VCaP (cell line): ENCODE data around the gene ZNF3.
A peak's percentile ranks its signal among the peaks of the same experiment; 100 is the strongest.
"Not testable (repeated sequence)": the region's sequence is repeated elsewhere in the genome, so short reads cannot be mapped to it uniquely, and the experiment has no call there.

Source experiments
- H3K27ac ChIP-seq: fragments of 450-650 bp; 2 replicates; pipeline ENCODE4 v1.5.1; 2017
- TF ChIP-seq, protein P1 (sequence below): fragments of 450-650 bp; conservative IDR thresholded peaks from 2 replicates; pipeline ENCODE4 v1.5.1; 2017; ENCODE audit warnings: mild to moderate bottlenecking, moderate library complexity

ZNF3 gene

DNA sequence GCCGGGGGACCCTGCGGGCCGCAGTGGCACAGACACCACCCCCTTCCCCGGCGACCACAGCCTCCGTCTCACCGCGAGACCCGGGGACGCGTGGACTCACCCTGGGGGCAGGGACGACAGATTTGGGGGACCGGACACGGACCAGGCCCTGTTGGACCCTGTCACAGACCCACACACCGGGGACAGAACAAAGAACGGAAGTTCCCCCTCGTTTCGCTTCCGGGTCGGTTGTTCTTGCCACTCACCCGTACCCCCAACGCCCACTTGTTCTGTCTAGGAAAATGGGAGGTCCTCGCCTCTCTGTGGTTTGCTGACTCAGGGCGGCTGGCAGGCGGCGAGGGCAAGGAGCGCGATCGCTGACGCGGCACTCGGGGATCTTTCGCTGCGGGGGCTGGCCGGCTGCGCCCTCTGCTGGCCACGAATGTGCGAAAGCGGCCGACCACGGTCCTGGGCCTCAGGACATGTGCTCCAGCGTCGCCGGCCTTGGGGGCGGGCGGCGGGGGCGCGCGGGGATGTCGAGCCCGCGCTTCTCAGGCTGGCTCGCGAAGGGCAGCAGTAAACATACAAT is at the start of gene ZNF3:
Gene ZNF3, minus strand, starts transcription at position 189 of the 568 bp plus-strand sequence. CDS start 4,366 bp downstream, outside the sequence.
- peak within 1 kb of the TSS; percentile 98 for H3K27ac ChIP-seq
- TF ChIP-seq, protein P1, sequence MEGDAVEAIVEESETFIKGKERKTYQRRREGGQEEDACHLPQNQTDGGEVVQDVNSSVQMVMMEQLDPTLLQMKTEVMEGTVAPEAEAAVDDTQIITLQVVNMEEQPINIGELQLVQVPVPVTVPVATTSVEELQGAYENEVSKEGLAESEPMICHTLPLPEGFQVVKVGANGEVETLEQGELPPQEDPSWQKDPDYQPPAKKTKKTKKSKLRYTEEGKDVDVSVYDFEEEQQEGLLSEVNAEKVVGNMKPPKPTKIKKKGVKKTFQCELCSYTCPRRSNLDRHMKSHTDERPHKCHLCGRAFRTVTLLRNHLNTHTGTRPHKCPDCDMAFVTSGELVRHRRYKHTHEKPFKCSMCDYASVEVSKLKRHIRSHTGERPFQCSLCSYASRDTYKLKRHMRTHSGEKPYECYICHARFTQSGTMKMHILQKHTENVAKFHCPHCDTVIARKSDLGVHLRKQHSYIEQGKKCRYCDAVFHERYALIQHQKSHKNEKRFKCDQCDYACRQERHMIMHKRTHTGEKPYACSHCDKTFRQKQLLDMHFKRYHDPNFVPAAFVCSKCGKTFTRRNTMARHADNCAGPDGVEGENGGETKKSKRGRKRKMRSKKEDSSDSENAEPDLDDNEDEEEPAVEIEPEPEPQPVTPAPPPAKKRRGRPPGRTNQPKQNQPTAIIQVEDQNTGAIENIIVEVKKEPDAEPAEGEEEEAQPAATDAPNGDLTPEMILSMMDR = peak; percentile 99

DNA sequence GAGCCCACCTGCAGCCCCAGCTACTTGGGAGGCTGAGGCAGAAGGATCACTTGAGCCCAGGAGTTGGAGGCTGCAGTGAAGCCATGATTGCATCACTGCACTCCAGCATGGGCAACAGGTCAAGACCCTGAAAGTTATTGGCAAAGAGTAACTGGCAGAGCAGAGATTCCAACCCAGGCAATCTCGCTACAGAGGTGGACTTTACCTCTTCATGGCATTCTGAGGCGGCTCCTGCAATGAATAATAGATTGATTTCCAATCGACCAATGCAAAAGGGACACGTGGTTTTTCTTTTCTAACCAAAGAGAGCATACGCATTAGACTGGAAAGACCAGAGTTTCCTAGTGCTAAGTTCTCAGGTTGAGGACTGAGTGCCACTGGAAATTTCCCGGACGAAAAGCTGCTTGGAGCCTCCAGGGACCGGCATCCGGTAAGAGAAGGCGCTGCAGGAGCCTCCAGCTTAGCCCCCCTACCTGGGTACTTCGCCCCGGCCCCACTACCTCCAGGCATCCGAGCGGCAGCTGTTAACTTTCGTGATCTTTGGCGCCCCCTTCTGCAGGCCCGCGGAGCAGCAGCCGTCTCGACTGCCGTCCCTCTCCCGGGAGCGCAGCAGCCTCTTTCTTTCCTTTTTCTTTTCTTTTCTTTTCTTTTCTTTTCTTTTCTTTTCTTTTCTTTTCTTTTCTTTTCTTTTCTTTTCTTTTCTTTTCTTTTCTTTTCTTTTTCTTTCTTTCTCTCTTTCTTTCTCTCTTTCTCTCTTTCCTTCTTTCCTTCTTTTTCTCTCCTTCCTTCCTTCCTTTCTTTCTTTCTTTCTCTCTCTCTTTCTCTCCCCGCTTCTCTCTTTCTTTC is 49.3 kb upstream of the ZNF3 start:
- H3K27ac ChIP-seq = no peak overlapping the region
- TF ChIP-seq, protein P1 = peak; percentile 92

DNA sequence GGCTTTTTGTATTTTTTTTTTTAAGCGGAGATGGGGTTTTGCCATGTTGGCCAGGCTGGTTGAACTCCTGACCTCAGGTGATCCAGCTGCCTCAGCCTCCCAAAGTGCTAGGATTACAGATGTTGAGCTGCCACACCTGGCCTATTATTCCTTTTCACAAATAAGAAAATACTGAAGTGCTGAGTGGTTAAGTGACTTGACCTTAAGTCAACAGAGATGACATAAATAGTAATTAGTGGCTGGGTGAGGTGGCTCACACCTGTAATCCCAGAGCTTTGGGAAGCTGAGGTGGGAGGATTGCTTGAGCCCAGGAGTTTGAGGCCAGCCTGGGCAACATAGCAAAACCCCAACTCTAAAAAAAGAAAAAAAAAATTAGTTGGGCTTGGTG is 48.7 kb upstream of the ZNF3 start:
- H3K27ac ChIP-seq = not testable (repeated sequence)

DNA sequence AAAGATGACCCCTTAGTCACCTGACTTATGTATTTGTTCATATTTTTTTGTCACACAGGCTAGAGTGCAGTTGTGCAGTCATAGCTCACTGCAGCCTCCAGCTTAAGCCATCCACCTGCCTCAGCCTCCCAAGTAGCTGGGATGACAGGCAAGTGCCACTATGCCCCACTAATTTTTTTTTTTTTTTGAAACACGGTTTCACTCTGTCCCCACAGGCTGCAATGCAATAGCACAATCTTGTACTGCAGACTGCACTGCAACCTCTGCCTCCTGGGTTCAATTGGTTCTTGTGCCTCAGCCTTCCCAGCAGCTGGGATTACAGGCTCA is 47.1 kb upstream of the ZNF3 start:
- peak overlapping the region; percentile 99; the same call in 1 of the 2 replicates for H3K27ac ChIP-seq
- TF ChIP-seq, protein P1 = no peak

DNA sequence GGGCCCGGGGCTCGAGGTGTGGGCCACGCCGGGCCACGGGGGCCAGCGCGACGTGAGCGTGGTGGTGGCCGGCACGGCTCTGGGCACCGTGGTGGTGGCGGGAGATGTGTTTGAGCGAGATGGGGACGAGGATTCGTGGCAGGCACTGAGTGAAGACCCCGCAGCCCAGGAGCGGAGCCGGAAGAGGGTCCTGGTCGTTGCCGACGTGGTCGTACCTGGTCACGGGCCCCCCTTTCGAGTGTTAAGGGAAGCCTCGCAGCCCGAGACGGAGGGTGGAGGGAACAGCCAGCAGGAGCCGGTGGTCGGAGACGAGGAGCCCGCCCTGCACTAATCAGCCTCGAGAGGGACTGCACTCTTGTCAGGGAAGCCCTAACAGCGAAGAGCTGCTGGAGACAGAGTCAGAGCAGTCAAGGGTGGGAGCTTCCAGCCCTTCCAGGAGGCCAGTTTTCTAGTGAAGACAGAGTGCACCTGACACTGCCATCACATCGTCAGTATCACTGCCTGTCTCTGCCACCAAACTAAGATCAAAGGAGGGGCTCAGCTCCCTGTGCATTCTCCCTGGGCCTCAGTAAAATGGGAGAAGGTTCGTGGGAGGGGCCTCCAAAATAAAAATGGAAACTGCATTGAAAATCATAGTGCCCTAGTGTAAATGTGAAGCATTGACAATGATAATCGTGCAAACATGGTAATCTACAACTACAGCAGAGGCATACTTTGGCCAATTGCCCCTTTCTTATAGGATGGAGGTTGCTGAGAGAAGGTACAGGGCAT is 46.5 kb upstream of the ZNF3 start:
- peak overlapping the region; percentile 99 for H3K27ac ChIP-seq
- TF ChIP-seq, protein P1 = no peak

DNA sequence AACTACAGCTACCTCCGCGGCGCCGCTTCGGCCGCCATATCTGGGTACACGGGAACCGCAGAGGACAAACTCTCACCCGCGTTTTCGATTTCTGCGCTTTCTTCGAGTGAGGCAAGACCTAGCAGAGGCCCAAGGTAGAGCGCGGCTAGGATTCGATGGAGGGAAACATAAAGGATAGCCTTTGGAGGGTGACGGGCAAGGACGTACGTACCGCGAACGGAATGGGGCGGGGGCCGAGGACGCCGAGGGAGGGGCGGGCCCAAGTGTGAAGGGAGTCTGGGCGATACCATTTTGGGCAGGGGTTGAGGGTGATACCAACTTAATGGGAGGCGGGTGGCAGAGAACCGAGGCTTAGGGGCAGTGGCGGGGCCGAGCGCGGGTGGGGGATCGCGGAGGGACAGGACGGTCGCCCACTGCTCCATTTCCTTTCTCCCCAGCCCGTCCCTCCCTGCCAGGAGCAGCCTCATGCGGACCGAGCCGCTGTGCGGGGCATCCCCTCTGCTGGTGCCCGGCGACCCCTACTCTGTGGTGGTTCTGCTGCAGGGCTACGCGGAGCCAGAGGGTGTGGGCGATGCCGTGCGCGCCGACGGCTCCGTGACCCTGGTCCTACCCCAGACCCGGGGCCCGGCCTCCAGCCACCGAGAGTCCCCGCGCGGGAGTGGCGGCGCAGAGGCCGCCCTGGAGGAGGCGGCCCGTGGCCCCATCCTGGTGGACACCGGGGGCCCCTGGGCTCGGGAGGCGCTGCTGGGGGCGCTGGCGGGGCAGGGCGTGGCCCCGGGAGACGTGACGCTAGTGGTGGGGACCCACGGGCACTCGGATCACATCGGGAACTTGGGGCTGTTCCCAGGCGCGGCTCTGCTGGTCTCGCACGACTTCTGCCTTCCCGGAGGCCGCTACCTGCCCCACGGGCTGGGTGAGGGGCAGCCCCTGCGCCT is 45.7 kb upstream of the ZNF3 start, which contains the start of gene MBLAC1:
Gene MBLAC1, plus strand, starts transcription at position 37 of the 935 bp plus-strand sequence. Its CDS starts 429 bp downstream, at position 466.
- H3K27ac ChIP-seq = peak within 1 kb of the TSS; percentile 99
- TF ChIP-seq, protein P1 = no peak

DNA sequence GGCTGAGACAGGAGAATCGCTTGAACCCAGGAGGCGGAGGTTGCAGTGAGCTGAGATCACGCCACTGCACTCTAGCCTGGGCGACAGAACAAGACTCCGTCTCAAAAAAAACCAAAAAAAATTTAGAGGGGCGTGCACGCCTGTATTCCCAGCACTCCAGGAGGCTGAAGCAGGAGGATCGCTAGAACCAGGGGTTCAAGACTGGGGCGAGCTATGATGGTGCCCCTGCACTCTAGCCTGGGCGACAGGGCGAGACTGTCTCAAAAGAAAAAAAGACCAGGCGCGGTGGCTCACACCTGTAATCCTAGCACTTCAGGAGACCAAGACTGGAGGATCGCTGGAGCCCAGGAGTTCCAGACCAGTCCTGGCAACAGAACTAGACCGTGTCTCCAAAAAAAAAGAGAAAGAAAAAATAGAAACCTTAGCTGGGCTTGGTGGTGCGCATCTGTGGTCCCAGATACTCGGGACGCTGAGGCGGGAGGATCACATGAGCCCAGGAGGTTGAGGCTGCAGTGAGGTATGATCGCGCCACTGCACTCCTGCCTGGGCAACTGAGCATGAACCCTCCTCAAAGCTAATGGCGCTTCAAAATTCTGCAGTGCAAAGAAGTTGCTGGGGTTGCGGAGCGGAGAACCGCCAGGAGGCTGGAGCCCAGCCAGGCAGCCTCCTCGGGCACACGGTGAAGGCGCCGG is 44.9 kb upstream of the ZNF3 start:
- peak overlapping the region; percentile 99 for H3K27ac ChIP-seq
- TF ChIP-seq, protein P1 = no peak
